Measurements from ENCODE around the gene SBF2. TPM values are rescaled to one million over a fixed set of nuclear protein-coding genes. Genes with fewer than 3 reads are reported as not detected.

Gene SBF2
- total and polyA plus RNA-seq, 2 of the 13 experiments (the other 11 are each of a cell fraction or from before 2014, with no cell fraction given): 24.0 to 45.8 TPM

- TF ChIP-seq ARID5B (CRISPR knock-in tag; IDR thresholded peaks at IDR 0.05) (peak; percentile 98), CHD4 (IDR thresholded peaks at IDR 0.05; ENCODE audit: borderline replicate concordance, low read length) (0 out of 2 replicates have a peak, but pooled peaks have one; percentile 37), GTF3A (CRISPR knock-in tag; conservative IDR thresholded peaks at IDR 0.05) (no peak), ZNF556 (CRISPR knock-in tag; IDR thresholded peaks at IDR 0.05; ENCODE audit: borderline replicate concordance) (peak; percentile 49; the same call in 1 of the 2 replicates), HOXA5 (CRISPR knock-in tag; IDR thresholded peaks at IDR 0.05) (no peak), ZBED4 (CRISPR knock-in tag; IDR thresholded peaks at IDR 0.05; ENCODE audit: borderline replicate concordance) (peak; percentile 53; the same call in 1 of the 2 replicates), ATF1 (CRISPR knock-in tag; IDR thresholded peaks at IDR 0.05) (0 out of 2 replicates have a peak, but pooled peaks have one; percentile 49), SNRNP70 (IDR thresholded peaks at IDR 0.05; ENCODE audit: low read depth, low read length) (no peak), ZNF20 (CRISPR knock-in tag; IDR thresholded peaks at IDR 0.05) (no peak), DNMT3B (CRISPR knock-in tag; conservative IDR thresholded peaks at IDR 0.05) (no peak), NR2C2 (CRISPR knock-in tag; IDR thresholded peaks at IDR 0.05; ENCODE audit: borderline replicate concordance) (no peak), FOXA3 (CRISPR knock-in tag; IDR thresholded peaks at IDR 0.05) (peak; percentile 93), MAX (IDR thresholded peaks at IDR 0.05) (peak; percentile 56; the same call in 1 of the 2 replicates), TRAFD1 (CRISPR knock-in tag; IDR thresholded peaks at IDR 0.05; ENCODE audit: borderline replicate concordance) (peak; percentile 20; the same call in 1 of the 2 replicates), ZHX1 (CRISPR knock-in tag; IDR thresholded peaks at IDR 0.05; ENCODE audit: low read depth) (peak; percentile 24; the same call in 1 of the 2 replicates)
These were observed 32.3 kb upstream of the SBF2 start (continued) for GRCh38 chr11:10326012-10326964.
